ENCODE results near the gene YIPF5.

YIPF5 gene

GRCh38 chr5:144177548-144177947, 7.1 kb upstream of the YIPF5 start:
- DNase-seq: no peak

- no peak for DNase-seq
Measured at GRCh38 chr5:144173766-144174165, 3.3 kb upstream of the YIPF5 start.

- no peak for DNase-seq
Measured at GRCh38 chr5:144169904-144170275, 569 bp downstream of the YIPF5 start.

DNA sequence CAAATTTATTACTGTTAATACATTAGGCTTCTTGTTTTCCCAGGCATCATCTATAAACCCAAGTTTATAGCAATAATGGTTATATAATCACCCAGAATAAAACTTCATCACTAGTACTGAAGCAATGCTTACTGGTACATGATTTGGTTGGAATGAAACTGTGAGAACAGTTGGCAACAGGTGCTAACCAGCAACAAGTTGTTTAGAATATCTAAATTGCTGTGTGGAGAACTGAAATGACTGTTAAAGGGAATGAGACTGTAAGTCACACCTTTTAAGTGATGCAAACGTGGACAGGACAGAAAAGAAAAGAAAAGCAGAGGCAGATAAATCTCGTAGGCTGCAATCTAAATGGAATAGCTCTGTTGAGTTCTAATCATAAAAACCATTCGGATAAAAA, 2.5 kb downstream of the YIPF5 start:
- no peak for DNase-seq

- no peak for DNase-seq
Measured at GRCh38 chr5:144166696-144167095, 3.8 kb downstream of the YIPF5 start.

- DNase-seq: no peak
Measured at GRCh38 chr5:144162686-144163085, 7.8 kb downstream of the YIPF5 start.

GRCh38 chr5:144156767-144157171, 13.7 kb downstream of the YIPF5 start:
- DNase-seq: no peak

GRCh38 chr5:144151026-144151425, 19.4 kb downstream of the YIPF5 start:
- DNase-seq: no peak

DNA sequence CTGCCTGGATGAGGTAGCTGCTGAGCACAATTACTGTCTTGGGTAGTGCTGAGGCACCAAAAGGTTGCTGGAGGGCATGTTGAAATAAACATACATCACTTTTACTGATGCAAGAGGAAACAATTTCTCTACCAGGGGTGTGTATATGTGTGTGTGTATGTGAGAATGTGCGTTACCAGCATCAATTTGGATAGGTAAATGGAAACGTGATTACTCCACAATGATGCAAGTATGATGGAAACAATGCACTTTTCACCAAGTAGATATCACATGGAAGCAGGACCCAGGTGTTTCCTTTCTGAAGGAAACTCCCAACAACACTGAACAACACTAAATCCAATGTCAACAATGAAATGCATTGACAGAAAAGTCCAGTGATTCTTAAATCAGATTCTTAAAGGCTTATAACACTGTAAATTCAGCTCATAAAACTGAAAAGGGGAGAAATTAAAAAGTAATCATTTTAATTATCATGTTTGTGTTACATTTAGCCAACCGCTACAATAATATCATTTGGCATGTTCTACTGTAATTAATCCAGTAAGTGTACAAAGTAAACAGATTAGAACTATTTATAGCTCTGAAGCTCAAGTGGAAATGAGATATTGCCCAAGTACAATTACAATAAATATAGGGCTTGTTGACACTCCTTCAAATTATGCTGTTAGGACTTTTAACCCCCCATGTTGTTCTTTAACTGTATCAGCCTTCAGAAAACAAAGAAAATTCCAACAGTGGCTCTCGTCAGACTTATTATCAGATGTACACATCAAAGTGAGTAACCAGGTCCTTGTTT, 25.3 kb downstream of the YIPF5 start:
- no peak for DNase-seq

- DNase-seq: no peak
Measured at GRCh38 chr5:144143625-144144024, 26.8 kb downstream of the YIPF5 start.

- DNase-seq: no peak
Measured at GRCh38 chr5:144142824-144143162, 27.7 kb downstream of the YIPF5 start.

GRCh38 chr5:144142139-144142823, 28.2 kb downstream of the YIPF5 start:
- DNase-seq: no peak

DNA sequence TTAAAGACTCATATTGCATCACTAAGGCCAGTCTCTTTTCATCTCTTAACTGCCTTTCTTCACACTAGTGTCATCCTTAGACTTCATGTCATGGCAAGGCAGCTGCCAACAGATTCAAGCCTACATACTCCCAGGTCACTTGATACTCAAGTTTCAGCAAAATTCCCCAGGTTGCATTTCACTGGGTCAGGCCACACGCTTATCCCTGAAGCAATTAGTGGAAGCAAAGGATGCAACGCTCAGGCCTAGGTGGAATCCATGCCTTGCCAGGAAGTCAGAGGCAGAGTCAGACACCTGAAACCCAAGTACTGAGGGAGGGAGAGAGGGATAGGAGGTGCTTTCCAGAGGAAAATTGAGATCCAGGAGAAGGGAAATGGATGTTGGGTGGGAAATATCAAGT, 28.9 kb downstream of the YIPF5 start:
- no peak for DNase-seq

DNA sequence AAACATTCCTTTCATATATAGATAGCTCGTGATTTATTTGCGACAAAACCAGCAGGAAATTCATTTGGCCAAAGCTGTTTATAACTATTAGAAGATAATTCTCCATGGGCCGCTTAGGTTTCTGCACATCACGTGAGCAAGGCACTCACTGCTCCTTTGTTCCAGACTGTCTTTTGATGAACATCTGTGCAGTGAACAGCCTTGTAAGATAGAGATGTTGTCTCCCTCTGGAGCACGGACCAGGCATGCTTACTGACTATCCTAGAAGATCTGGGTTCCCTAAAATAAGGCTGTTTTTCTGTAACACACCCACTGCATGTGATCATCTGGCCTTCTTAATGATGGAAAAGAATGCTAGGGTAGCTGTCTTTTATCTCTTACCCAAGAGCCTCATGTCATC, 30.9 kb downstream of the YIPF5 start:
- DNase-seq: no peak

DNA sequence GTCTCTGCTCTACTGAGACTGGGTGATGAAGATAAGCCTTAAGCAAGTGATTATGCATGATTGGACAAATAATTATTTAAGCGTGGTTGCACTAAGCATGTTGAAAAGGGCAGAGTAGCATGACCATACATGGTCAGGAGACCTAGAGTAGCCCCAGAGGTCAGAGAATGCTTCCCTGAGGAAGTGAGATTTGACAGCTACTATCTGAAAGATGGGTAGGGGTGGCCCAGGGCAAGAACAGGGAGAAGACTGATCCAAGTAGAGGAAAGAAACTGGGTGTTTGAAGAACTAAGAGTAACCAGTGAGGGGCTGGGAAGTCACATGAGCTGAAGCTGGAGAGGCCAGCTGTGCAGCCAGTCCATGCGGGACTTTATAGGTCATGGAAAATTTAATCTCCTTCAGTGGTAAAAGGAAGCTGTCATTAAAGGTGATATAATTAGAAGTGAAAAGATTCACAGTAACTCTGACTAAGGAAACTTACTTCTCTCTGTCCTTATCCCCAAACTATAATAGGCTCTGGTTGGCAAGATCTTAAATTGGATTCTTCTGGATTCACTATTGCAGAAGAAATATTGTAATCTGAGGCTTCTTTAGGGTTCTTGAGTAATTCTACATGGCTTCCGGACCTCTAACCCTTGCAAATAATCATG, 35.2 kb downstream of the YIPF5 start:
- no peak for DNase-seq

GRCh38 chr5:144134194-144134826, 36.1 kb downstream of the YIPF5 start:
- DNase-seq: no peak

- no peak for DNase-seq
Measured at GRCh38 chr5:144133050-144133633, 37.3 kb downstream of the YIPF5 start.

DNA sequence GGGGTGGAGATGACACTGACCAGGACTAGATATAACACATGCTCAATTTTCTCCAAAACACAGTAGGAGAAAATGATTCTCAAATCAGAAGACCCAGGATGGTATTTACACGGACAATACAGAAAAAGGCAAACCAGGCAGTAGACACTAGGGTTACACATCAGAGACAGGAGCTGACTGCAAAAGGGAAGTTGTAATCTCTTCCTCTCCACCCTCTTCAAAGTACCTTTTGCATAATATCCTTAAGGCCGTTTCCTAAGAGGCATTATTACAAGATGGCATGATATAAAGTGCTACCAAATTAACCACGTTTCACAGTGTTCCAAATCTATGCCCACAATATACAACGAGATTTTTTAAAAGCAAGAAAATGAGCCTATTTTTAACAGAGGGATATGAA, 39.2 kb downstream of the YIPF5 start:
- DNase-seq: no peak

DNA sequence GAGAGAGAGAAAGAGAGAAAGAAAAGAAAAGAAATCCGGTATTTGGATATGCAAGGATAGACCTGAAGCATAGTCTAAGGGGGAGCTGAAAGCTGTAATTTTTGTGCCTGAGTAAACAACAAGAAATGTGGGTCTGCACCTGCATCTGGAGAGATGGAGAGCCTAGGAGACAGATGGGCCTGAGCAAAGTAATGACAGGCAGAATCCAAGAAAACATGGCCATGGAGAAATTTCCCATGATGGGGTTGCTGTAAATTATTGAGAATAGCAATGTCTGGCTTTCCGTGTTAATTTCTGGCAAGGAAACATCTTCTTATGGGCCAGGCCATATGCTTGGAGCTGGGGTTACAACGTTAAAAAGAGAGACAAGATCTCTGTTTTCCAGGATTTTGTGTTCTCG, 40.2 kb downstream of the YIPF5 start:
- DNase-seq: no peak

GRCh38 chr5:144128844-144129243, 41.6 kb downstream of the YIPF5 start:
- DNase-seq: no peak

DNA sequence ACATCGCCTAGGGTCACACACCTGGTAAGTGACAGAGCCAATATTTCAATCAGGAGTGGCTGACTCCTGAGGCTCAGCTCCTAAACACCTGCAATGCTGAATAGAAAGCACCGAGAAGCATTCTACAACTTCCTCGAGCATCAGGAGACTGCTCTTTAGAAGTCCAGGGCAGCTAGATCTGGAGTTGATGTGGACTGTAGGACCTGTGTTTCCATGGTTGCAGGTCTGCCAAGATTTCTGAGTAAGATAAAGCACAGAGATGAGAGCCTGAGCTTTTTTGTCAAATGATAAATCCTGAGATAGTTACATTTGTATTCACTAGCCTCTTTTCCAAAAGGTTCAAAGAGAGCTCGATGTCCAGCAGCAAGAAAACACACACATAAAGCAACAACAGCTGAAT, 43.8 kb downstream of the YIPF5 start:
- no peak for DNase-seq

- no peak for DNase-seq
Measured at GRCh38 chr5:144125163-144125726, 45.2 kb downstream of the YIPF5 start.

GRCh38 chr5:144122641-144123040, 47.8 kb downstream of the YIPF5 start:
- no peak for DNase-seq

Data from activated CD4-positive, alpha-beta T cell treated with anti-CD3 and anti-CD28 coated beads for 4 hours (primary cell).